ENCODE data around the gene OTUD7B.

Gene OTUD7B

DNA sequence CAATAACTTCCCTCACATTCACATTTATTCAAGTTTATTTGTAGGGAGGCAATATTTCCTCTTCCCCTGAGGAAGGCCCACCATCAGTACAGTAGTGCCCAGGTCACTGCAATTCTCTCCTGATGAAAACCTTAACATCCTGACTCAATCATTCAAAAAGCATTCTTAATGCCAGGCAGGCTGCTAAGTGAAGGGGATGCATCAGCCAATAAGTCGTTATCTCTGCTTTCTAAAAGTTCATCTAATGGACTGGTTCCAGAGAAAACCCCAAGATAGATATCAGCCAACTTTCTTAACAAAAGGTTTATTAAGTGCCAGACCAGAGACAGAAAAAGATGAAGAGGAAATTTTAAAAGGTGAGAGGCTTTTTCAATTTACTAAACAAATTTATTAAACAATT is 17.3 kb downstream of the OTUD7B start:
- no peak overlapping the region for H3K4me3 ChIP-seq (ENCODE audit: low read depth, low read length)
- TF ChIP-seq, protein P1, sequence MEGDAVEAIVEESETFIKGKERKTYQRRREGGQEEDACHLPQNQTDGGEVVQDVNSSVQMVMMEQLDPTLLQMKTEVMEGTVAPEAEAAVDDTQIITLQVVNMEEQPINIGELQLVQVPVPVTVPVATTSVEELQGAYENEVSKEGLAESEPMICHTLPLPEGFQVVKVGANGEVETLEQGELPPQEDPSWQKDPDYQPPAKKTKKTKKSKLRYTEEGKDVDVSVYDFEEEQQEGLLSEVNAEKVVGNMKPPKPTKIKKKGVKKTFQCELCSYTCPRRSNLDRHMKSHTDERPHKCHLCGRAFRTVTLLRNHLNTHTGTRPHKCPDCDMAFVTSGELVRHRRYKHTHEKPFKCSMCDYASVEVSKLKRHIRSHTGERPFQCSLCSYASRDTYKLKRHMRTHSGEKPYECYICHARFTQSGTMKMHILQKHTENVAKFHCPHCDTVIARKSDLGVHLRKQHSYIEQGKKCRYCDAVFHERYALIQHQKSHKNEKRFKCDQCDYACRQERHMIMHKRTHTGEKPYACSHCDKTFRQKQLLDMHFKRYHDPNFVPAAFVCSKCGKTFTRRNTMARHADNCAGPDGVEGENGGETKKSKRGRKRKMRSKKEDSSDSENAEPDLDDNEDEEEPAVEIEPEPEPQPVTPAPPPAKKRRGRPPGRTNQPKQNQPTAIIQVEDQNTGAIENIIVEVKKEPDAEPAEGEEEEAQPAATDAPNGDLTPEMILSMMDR (IDR thresholded peaks at IDR 0.05; ENCODE audit: borderline replicate concordance, insufficient read depth, low read depth, low read length) = no peak

DNA sequence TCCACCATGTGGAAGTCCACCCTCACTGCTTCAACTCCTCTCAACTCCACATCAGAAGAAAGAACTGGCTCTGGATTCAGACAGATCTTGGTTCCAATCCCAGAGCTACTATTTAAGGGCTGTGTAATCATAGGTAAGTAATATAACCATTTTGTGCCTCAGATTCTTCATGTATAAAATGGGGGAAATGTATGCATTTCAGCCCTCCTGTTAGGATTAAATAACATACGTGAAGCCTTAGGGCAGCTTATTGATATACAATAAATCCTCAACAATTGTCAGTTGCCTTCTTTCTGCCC is 23.3 kb downstream of the OTUD7B start:
- H3K4me3 ChIP-seq (ENCODE audit: low read depth, low read length) = no peak overlapping the region
- TF ChIP-seq, protein P1 (IDR thresholded peaks at IDR 0.05; ENCODE audit: borderline replicate concordance, insufficient read depth, low read depth, low read length) = no peak

DNA sequence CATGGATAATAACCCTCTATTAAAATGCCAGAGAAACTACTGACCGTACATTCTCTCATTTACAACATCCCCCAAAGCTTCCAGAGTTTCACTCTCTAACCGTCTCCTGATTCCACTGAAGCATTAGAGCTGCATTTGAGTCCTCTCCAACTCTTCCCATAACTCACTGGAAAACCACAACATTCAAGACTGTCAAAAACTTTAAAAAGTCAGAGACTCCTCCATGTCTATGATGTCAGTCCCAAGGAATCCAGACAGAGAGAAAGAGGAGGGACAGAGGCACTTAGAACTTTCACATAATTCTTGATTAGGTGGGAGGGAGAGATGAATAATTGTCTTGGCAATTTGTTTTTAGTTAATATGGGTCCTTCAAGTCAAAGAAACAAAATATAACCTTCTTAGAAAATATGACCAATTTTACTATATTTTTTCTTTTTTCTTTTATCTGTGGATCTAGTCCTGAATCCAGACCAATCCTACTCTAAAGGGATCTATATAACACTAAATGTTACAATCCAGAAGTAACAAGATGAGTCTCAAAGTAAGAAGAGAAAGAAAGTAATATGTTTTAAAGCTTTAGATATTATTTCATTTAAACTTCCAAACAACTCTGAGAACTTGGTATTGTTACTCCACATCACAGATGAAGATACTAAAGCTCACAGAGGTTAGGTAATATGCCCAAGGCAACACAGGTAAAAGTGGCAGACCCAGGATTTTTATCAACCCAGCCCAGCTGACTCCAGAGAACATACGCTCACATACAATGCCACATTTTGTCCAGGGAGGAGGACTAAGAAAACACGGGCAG is 23.8 kb downstream of the OTUD7B start:
- TF ChIP-seq, protein P1 (IDR thresholded peaks at IDR 0.05; ENCODE audit: borderline replicate concordance, insufficient read depth, low read depth, low read length) = no peak
- no peak overlapping the region for H3K4me3 ChIP-seq (ENCODE audit: low read depth, low read length)

DNA sequence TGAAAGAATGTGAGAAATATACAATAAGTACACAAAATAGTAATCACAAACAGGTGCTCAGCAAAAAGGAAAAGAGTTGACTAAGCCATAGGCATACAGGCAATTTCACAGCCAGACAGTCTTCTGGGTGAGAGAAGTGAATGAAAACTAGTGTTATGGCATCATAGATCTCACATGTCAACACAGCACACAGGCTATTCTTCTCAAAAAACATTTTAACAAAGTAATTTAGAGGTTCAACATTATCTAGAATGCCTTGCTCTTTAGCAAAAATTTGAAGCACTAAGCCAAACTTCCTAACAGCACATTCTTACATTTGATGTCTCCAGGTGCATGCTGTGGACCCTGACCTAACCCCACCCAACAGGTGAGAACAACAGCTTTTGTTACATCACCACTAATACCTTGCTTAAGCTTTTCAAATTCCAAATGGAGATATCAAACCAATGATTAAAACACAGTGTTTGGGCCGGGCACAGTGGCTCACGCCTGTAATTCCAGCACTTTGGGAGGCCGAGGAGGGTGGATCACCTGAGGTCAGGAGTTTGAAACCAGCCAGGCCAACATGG is 30.5 kb downstream of the OTUD7B start:
- no peak overlapping the region for H3K4me3 ChIP-seq (ENCODE audit: low read depth, low read length)
- TF ChIP-seq, protein P1 (IDR thresholded peaks at IDR 0.05; ENCODE audit: borderline replicate concordance, insufficient read depth, low read depth, low read length) = no peak

DNA sequence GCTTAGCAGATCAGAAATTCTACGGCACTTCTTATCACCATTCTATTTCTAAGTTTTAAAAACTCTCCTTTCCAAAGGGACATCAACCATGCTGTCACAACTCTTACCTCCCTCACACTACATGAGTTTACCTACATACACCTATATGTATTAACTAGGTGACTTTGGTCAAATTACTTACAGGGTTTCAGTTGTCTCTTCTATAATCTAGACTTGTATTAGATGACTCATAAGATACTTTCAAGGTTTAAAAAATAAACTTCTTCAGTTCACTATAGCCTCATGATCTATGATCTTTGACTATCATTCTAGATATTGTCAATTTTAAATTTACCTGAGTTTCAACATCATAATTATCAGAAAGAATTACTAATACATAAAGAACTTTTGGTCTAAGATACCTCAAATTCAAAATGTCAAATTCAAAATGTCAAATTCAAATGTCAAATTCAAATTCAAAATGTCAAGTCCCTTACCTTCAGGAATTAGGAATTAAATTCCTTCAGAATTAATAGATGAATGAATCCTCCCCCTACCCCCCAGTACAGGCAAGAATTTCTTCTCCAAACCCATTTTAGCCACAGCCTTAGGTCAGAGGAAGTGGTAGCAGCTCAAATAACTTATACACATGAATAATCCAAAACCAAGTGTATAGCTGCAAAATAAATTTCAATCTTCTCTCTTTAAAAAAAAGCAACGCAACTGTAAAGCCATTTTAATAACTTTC is 31.1 kb downstream of the OTUD7B start:
- TF ChIP-seq, protein P1 (IDR thresholded peaks at IDR 0.05; ENCODE audit: borderline replicate concordance, insufficient read depth, low read depth, low read length) = no peak
- H3K4me3 ChIP-seq (ENCODE audit: low read depth, low read length) = no peak overlapping the region

DNA sequence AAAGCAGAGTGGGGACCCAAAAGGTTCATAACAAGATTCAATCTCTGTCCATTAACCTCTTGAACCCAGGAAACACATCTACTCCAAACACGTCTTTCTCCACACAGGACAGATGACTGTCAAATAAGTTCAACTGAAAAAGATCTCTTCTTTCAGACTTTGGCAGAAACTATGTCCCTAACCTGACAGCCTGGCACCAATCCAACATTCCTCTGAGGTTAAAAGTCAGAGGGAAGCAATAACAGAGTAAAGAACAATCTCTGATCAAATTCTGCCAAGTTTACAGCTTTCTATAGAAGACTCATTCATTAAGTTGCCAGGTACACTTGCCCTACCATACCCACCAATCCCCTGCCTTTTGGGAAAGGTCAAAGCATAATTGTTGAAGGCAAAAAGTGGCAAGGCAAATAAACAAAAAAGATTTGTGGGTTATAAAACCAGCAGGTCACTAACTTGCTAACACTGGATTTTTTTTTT is 31.9 kb downstream of the OTUD7B start:
- TF ChIP-seq, protein P1 (IDR thresholded peaks at IDR 0.05; ENCODE audit: borderline replicate concordance, insufficient read depth, low read depth, low read length) = no peak
- no peak overlapping the region for H3K4me3 ChIP-seq (ENCODE audit: low read depth, low read length)
